GM18498 (cell line): Measurements from ENCODE around the gene RADIL.
"Not testable (repeated sequence)": the region's sequence is repeated elsewhere in the genome, so short reads cannot be mapped to it uniquely, and the experiment has no call there.

ENCODE experiments used
- ATAC-seq: cut with Tn5 transposase; IDR thresholded peaks from one replicate; pipeline ENCODE4 v1.9.1; 2021; ENCODE audit warnings: mild to moderate bottlenecking, moderate library complexity; ENCODE audit not compliant: unreplicated experiment

Gene RADIL

DNA sequence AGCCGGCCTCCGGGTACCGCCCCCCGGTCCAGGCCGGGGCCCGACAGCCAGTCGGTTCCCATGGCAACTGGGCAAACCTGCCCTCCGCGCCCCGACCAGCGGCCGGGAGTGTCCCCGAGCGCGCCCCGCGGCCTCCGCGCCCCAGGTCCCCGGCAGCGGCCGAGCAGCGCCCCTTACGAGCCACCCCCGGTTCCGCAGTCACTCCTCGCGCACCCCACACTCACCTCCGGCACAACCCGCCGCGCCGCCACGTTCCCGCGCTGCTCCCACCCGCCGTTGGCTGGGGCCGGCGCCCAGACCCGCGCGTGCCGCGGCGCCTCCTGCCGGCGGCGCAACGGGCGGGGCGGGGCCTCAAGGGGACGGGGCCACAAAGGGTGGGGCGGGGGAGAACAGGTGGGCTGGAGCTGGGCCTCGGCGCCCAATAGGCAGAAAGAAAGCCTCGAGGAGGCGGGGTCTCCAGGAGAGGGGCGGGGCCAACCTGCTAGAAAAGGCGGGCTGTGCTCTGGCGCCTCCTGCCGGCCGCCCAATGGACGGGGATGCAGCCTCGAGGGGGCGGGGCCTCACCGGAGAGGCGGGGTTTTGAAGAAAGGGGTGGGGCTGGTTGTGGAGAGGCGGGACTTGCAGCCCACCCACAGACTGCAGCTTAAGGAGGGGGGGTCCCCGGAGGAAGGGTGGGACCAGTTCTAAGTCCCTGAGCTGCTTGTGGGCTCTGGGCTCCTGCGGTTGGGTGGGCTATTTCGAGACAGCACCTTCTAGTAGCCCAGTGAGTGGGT is at the start of gene RADIL:
Gene RADIL, minus strand, starts transcription at position 345 of the 773 bp plus-strand sequence. CDS start 5,577 bp downstream, outside the sequence.
- peak; percentile 77 for ATAC-seq

DNA sequence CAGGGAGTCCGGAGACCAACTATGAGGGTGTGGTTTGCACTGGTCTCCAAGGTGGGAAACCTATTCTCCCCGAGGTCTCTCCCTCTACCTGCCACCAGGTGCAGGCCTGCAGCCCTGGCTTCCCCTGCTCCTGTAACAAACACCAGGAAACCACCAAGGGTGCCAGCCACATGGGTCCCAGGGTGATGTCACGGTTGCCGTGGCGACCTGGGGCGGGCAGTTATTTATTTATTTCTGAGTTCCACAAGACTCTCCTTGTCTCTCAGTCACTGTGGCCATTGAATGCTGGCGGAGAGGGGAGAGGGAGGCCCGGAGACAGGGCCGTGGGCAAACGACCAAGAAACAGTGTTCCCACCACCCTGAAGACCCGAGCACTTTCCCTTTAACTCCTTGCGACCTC is 48.4 kb upstream of the RADIL start:
- no peak for ATAC-seq

- ATAC-seq: no peak
Observed at GRCh38 chr7:4929005-4929404, 45.5 kb upstream of the RADIL start.

- ATAC-seq: no peak
Observed at GRCh38 chr7:4928445-4928844, 44.9 kb upstream of the RADIL start.

GRCh38 chr7:4919969-4920766 is 36.7 kb upstream of the RADIL start:
- ATAC-seq: no peak

DNA sequence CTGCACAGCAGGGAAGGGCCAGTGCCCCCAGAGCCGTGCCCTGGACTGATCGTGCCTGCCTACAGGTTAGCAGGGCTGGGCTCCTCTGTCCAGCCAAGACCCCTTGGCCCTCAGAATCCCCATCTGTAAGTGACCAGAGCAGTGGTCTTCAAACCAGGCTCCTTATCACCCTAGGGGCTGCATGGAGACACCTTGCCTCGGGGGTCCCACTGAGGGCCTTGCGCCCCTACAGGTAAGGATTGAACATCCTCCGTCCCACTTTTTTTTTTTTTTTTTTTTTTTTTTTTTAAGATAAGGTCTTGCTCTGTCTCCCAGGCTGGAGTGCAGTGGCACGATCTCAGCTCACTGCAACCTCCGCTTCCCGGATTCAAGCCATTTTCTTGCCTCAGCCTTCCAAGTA is 32.6 kb upstream of the RADIL start:
- no peak for ATAC-seq

DNA sequence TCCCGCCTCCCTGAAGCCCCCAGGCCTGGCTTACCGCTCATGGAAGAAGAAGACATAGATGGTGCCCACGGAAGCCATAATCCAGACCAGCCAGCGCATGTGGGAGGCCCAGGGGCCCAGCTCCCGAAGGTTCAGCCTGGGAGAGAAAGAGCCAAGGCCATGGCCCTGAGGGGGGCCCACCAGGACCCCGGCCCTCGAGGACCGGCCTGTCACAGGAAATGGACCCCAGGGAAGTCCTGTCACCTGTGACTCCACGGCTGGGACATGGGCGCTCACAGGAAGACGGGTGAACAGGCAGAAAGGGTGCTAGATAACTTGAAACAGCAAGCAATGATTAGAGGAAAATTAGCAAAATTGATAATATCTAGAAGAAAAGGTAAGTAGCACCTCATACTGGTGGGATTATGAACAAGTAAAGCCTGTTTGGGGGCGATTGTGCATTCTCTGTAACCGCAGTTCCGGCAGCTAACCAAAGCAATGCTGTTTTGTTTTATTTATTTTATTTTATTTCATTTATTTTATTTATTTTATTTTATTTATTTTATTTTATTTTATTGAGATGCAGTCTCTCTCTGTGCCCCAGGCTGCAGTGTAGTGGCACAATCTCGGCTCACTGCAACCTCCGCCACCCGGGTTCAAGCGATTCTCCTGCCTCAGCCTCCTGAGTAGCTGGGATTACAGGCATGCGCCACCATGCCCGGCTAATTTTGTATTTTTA is 27.8 kb upstream of the RADIL start:
- no peak for ATAC-seq

DNA sequence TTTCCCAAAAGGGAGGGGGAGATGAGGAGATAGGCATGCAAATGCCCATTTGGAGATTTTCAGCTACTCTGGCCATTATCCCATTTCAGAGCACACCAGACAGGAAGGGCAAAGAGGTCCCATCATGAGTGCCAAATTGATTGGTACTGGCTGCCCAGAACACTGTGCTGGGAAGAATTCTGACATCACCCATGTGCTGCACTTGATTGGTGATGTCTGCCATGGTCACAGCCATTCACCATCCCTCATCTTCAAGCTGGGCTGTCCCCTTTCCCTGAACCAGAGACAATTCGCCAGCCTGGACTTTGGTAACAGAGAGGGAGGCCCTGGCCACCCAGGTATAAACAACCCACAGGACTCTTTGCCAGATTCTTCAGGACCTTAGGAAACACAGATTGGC is 23.2 kb upstream of the RADIL start:
- no peak for ATAC-seq

GRCh38 chr7:4905171-4905570 is 21.7 kb upstream of the RADIL start:
- ATAC-seq: no peak

DNA sequence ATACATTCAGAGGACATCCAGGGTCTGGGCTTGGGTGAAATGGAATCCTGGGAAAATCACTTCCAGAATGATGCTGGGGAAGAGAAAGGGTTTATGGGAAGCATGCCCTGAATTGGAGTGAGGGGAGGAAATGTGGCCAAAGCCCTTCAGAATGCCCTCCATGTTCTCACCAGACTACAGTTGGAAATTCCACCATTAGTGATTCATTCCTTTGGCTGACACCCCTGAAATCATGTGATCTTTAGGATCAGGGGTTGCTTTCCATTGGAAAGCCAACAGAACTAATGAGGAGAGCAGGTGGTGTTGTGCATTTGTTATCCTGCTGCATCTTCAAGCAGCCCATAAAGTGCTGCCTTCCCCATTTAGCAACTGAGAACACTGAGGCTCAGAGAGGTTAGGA is 20.8 kb upstream of the RADIL start:
- no peak for ATAC-seq

DNA sequence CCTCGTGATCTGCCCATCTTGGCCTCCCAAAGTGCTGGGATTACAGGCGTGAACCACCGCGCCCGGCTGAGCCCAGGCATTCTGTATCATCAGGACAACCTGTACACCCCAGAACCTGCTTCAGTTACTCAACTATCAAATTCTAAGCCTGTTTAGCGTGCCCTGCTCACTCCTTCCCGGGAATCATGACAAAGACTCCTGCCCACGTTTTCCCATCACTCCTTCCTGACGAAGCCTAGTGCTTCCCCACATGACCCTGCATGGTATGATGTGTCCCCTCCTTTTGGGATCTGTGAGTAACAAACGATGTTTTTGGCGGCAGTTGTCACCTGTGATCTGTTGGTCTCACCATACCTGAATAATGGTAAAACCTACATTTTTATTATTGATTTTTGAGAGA is 12.2 kb upstream of the RADIL start:
- no peak for ATAC-seq

DNA sequence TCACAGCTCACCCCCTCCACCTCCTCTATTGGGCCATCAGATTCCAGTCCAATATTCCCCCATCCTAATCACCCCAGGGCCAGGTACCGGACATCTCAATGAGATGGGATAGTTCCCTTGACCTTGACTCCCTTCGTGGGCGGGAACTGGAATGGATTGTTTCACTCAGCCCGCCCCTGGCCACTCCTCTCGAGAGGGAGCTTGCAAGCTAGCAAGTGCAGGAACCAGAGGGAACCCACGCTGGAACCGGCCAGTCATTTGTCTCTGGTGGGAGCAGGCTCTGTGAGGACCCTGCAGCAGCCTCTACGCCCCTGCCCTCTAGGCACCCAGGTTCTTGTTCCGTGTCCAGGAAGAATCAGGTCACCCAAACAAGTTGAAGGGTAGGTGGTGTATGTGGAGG is 11.0 kb upstream of the RADIL start:
- ATAC-seq: no peak

DNA sequence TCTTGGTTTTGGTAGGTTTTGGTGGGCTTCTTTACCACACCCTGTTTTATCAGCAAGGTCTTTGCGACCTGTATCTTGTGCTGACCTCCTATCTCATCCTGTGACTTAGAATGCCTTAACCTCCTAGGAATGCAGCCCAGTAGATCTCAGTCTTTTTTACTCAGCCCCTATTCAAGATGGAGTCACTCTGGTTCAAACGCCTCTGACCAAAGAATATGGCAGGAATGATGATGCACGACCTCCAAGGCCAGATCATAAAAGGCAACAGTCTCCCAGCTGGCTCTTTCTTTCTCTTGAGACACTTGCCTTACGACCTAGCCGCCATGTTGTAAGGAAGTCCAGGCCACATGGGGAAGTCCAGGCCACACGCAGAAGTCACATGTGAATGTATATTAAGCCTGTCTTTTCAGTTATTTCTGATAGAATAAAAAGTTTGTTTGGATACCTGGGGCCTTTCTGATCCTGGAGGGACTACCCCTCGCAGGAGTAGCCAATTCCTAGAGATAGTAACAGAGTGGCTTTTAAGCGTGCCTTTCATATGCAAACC is 10.5 kb upstream of the RADIL start:
- ATAC-seq: no peak

- not testable (repeated sequence) for ATAC-seq
Observed at GRCh38 chr7:4893188-4893587, 9.7 kb upstream of the RADIL start.

DNA sequence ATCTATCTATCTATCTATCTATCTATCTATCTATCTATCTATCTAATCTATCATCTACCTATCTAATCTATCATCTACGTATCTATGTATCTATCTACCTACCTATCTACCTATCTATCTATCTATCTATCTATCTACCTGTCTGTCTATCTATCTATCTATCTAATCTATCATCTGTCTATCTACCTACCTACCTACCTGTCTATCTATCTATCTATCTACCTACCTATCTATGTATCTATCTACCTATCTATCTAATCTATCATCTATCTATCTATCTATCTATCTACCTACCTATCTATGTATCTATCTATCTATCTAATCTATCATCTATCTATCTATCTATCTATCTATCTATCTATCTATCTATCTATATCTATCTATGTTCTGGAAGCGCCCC is 8.0 kb upstream of the RADIL start:
- ATAC-seq: not testable (repeated sequence)

GRCh38 chr7:4889682-4890081 is 6.2 kb upstream of the RADIL start:
- no peak for ATAC-seq

GRCh38 chr7:4888161-4888560 is 4.6 kb upstream of the RADIL start:
- no peak for ATAC-seq

- no peak for ATAC-seq
Observed at GRCh38 chr7:4886671-4887070, 3.2 kb upstream of the RADIL start.

GRCh38 chr7:4885317-4885807 is 1.8 kb upstream of the RADIL start:
- ATAC-seq: no peak

- ATAC-seq: no peak
Observed at GRCh38 chr7:4884164-4884563, 648 bp upstream of the RADIL start.

DNA sequence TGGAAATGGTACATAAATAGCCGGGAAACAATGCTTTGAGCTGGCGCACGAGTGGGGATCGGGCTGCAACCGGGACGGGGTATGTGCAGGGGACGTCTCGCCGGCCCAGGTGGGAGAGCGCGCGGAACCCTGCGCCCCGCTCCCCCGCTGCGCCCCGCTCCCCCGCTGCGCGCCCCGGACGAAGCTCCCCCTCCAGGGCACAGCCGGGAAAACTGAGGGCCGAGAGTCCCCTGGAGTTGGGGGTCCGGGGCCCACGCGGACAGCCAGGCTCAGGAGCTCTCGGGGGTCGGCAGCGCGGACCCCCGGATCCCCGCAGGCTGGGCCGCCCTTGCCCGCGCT is 514 bp downstream of the RADIL start:
- no peak for ATAC-seq
